PC-9 (cell line): ENCODE measurements around the gene GOT2. TPM values are rescaled to one million over a fixed set of nuclear protein-coding genes. Genes with fewer than 3 reads are reported as not detected.

Experiments used
- BruUV-seq: library from RNA; stranded (reverse); fragments of 400-500 nt; replicated peaks from 2 replicates; lab custom pipeline; 2021; lab: Mats Ljungman, UMichigan
- CTCF ChIA-PET: fragments of 300-600 bp; sonication (Branson Sonifier 250); formaldehyde crosslinking; loops from one replicate; lab custom pipeline; 2022; ENCODE audit warnings: antibody characterized with exemption; lab: Charles Lee
- POLR2A ChIA-PET: fragments of 300-600 bp; sonication (Branson Sonifier 250); formaldehyde crosslinking; loops from one replicate; lab custom pipeline; 2022; ENCODE audit warnings: antibody characterized with exemption; ENCODE audit not compliant: unreplicated experiment; lab: Charles Lee
- DNase-seq, 2 experiments: peaks; one replicate each; pipeline versions ENCODE4 v3.0.0 to v3.0.0-alpha.2; 2015 to 2022; ENCODE audit warnings: mixed read lengths in 1 of 2
- H2AFZ ChIP-seq: fragments of 200-600 bp; sonication (generic); 2 replicates; pipeline ENCODE4 v1.8.1; 2017; ENCODE audit warnings: antibody characterized with exemption
- H3F3A ChIP-seq: fragments of 200-600 bp; sonication (generic); 2 replicates; pipeline ENCODE4 v1.8.1; 2017; ENCODE audit warnings: antibody characterized with exemption, mild to moderate bottlenecking, low read depth; ENCODE audit not compliant: insufficient read depth
- H3K27ac ChIP-seq: fragments of 200-600 bp; sonication (generic); 2 replicates; pipeline ENCODE4 v1.6.1; 2016; ENCODE audit warnings: mixed run types
- H3K27me3 ChIP-seq: fragments of 200-600 bp; sonication (generic); 2 replicates; pipeline ENCODE4 v1.6.1; 2016; ENCODE audit warnings: low read depth, mixed run types; ENCODE audit not compliant: insufficient read depth
- H3K36me3 ChIP-seq: fragments of 200-600 bp; sonication (generic); 2 replicates; pipeline ENCODE4 v1.6.1; 2016; ENCODE audit warnings: low read depth, mixed run types
- H3K4me1 ChIP-seq: fragments of 200-600 bp; sonication (generic); replicated peaks from 2 replicates; pipeline ENCODE4 v1.6.1; 2016; ENCODE audit warnings: mixed run types; ENCODE audit not compliant: insufficient read depth
- H3K4me2 ChIP-seq: fragments of 200-600 bp; sonication (generic); 2 replicates; pipeline ENCODE4 v1.6.1; 2017; ENCODE audit warnings: mixed run types
- H3K4me3 ChIP-seq: fragments of 200-600 bp; sonication (generic); 2 replicates; pipeline ENCODE4 v1.6.1; 2016; ENCODE audit warnings: mixed run types
- H3K79me2 ChIP-seq: fragments of 200-600 bp; sonication (generic); 2 replicates; pipeline ENCODE4 v1.6.1; 2017; ENCODE audit warnings: low read depth, mixed run types
- H3K9me2 ChIP-seq: fragments of 200-600 bp; sonication (generic); 2 replicates; pipeline ENCODE4 v1.8.1; 2017; ENCODE audit warnings: mild to moderate bottlenecking; ENCODE audit not compliant: insufficient read depth
- H3K9me3 ChIP-seq: fragments of 200-600 bp; sonication (generic); 2 replicates; pipeline ENCODE4 v1.8.1; 2016; ENCODE audit warnings: low read depth; ENCODE audit not compliant: insufficient read depth
- H4K20me1 ChIP-seq: fragments of 200-600 bp; sonication (generic); 2 replicates; pipeline ENCODE4 v1.8.1; 2017; ENCODE audit not compliant: insufficient read depth
- EZH2 ChIP-seq: fragments of 200-600 bp; sonication (generic); IDR thresholded peaks from 2 replicates; pipeline ENCODE4 v1.8.0; 2017; ENCODE audit warnings: antibody characterized with exemption, low read depth
- intact Hi-C: fragments of 100-400 bp; cut with micrococcal nuclease; formaldehyde crosslinking; loops from one replicate; pipeline ENCODE4 v1.10.0; 2022; ENCODE audit not compliant: unreplicated experiment
- total RNA-seq: library from RNA; stranded (reverse); gene quantifications from 2 replicates; pipeline ENCODE4 v1.2.3, GENCODE V29; 2021
- TF ChIP-seq, protein P1 (sequence below): fragments of 200-600 bp; sonication (generic); conservative IDR thresholded peaks from 2 replicates; pipeline ENCODE4 v1.6.1; 2017; ENCODE audit warnings: mixed run types, antibody characterized with exemption, mild to moderate bottlenecking, moderate library complexity

Gene GOT2
- total RNA-seq, 1 experiment from 2014 or later, result 125 TPM

- Histone ChIP-seq H3K36me3 (peaks cover 24% of the 10 kb centered on the region), H3K79me2 (no peaks in the 10 kb centered on the region), H3K4me1 (no peaks in the 10 kb centered on the region), H3K27me3 (no peaks in the 10 kb centered on the region), H3K9me3 (no peaks in the 10 kb centered on the region), H2AFZ (no peak overlapping the region), H3K4me2 (no peak overlapping the region), H4K20me1 (no peaks in the 10 kb centered on the region), H3K27ac (no peak overlapping the region), H3K9me2 (no peaks in the 10 kb centered on the region), H3K4me3 (no peak overlapping the region), H3F3A (peaks cover 1% of the 10 kb centered on the region; the same call in 1 of the 2 replicates)
- no TSS peak for BruUV-seq
- intact Hi-C loops, result no loop called here
- CTCF ChIA-PET, result no interaction called here
- DNase-seq, result no peak
- TF ChIP-seq EZH2, result no peak
- TF ChIP-seq, protein P1, sequence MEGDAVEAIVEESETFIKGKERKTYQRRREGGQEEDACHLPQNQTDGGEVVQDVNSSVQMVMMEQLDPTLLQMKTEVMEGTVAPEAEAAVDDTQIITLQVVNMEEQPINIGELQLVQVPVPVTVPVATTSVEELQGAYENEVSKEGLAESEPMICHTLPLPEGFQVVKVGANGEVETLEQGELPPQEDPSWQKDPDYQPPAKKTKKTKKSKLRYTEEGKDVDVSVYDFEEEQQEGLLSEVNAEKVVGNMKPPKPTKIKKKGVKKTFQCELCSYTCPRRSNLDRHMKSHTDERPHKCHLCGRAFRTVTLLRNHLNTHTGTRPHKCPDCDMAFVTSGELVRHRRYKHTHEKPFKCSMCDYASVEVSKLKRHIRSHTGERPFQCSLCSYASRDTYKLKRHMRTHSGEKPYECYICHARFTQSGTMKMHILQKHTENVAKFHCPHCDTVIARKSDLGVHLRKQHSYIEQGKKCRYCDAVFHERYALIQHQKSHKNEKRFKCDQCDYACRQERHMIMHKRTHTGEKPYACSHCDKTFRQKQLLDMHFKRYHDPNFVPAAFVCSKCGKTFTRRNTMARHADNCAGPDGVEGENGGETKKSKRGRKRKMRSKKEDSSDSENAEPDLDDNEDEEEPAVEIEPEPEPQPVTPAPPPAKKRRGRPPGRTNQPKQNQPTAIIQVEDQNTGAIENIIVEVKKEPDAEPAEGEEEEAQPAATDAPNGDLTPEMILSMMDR, result no peak
- POLR2A ChIA-PET, result no interaction called here
Observed at GRCh38 chr16:58713742-58714141, 20.4 kb downstream of the GOT2 start.

DNA sequence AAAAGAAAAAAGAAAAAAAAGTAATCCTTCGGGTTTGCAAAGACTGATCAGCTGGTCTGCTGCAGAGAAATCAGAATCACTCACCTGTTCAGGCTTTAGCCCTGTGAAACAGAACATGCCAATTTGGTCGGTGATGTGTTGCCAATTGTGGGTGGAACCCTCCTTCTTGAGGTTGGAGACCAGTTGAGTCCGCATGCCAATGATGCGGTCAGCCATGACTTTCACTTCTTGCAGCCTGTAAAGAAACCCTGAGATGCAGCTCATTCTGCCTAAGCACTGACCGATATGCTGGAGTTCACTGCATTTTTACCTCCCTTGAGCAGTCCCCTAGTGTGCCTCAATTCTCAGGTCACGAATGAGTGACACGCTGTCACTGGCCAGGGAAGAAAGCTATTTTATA, 24.8 kb downstream of the GOT2 start:
- no peak for TF ChIP-seq EZH2
- H3K9me2 ChIP-seq, result no peaks in the 10 kb centered on the region
- DNase-seq, result no peak
- peaks cover 28% of the 10 kb centered on the region for H3K36me3 ChIP-seq
- H3K27ac ChIP-seq, result no peak overlapping the region
- intact Hi-C loops, result no loop called here
- peaks cover 5% of the 10 kb centered on the region; the same call in 1 of the 2 replicates for H3F3A ChIP-seq
- no peaks in the 10 kb centered on the region for H4K20me1 ChIP-seq
- H3K27me3 ChIP-seq, result no peaks in the 10 kb centered on the region
- no peak overlapping the region for H2AFZ ChIP-seq
- H3K4me1 ChIP-seq, result no peaks in the 10 kb centered on the region
- H3K4me3 ChIP-seq, result no peak overlapping the region
- H3K9me3 ChIP-seq, result no peaks in the 10 kb centered on the region
- POLR2A ChIA-PET, result no interaction called here
- no TSS peak for BruUV-seq
- no peaks in the 10 kb centered on the region for H3K79me2 ChIP-seq
- no peak overlapping the region for H3K4me2 ChIP-seq
- CTCF ChIA-PET, result no interaction called here

DNA sequence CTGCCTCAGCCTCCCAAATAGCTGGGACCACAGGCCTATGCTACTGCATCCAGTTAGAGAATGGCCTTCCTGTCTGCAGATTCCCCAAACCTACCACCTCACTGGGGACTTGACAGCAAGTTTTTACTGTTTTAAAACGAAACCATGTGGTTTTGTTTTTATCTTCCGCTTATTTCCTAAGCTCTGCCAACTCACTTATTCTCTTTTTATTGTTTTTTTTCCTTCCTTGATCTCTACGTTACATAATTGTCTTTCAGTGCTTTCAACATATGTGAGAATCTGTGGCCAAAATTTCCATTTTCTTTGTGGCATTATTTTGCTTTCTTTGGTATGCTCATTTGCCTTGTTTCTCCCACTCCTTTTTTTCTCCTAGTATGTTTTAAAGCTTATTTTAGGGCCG, 35.0 kb downstream of the GOT2 start:
- no peak for TF ChIP-seq EZH2
- TF ChIP-seq, protein P1, result no peak
- ChIA-PET CTCF (no interaction called here), POLR2A (no interaction called here)
- H3K9me3 ChIP-seq, result no peaks in the 10 kb centered on the region
- H3F3A ChIP-seq, result peaks cover 3% of the 10 kb centered on the region; the same call in 1 of the 2 replicates
- DNase-seq, result no peak
- intact Hi-C loops, result no loop called here
- no peaks in the 10 kb centered on the region for H3K9me2 ChIP-seq
- BruUV-seq, result no TSS peak
- no peak overlapping the region for H2AFZ ChIP-seq
- no peak overlapping the region for H3K27ac ChIP-seq
- no peaks in the 10 kb centered on the region for H3K36me3 ChIP-seq
- no peaks in the 10 kb centered on the region for H3K79me2 ChIP-seq
- no peaks in the 10 kb centered on the region for H3K4me1 ChIP-seq
- H3K4me3 ChIP-seq, result no peak overlapping the region
- no peak overlapping the region for H3K4me2 ChIP-seq
- no peaks in the 10 kb centered on the region for H4K20me1 ChIP-seq
- H3K27me3 ChIP-seq, result no peaks in the 10 kb centered on the region

- Histone ChIP-seq H3K4me2 (no peak overlapping the region), H3F3A (no peaks in the 10 kb centered on the region), H3K36me3 (no peaks in the 10 kb centered on the region), H3K9me2 (no peaks in the 10 kb centered on the region), H3K4me1 (no peaks in the 10 kb centered on the region), H3K9me3 (no peaks in the 10 kb centered on the region), H3K27me3 (no peaks in the 10 kb centered on the region), H2AFZ (no peak overlapping the region), H3K79me2 (no peaks in the 10 kb centered on the region), H4K20me1 (no peaks in the 10 kb centered on the region), H3K4me3 (no peak overlapping the region), H3K27ac (no peak overlapping the region)
- no TSS peak for BruUV-seq
- no peak for TF ChIP-seq EZH2
- TF ChIP-seq, protein P1, result no peak
- ChIA-PET CTCF (no interaction called here), POLR2A (no interaction called here)
- intact Hi-C loops, result no loop called here
- DNase-seq, result no peak
Observed at GRCh38 chr16:58695368-58695767, 38.7 kb downstream of the GOT2 start.
